HEK293T (cell line): ENCODE measurements around the gene SPTBN5.

Source experiments
- CTCF ChIA-PET: fragments of 350-600 bp; formaldehyde crosslinking; extraction: SDS; loops from one replicate; lab custom pipeline; 2021; ENCODE audit warnings: antibody characterized with exemption, inconsistent platforms; lab: Yijun Ruan, JAX
- POLR2A ChIA-PET: fragments of 350-600 bp; formaldehyde crosslinking; extraction: SDS; loops from one replicate; lab custom pipeline; 2020; ENCODE audit warnings: antibody characterized with exemption, inconsistent platforms; lab: Yijun Ruan, JAX
- DNase-seq: peaks from one replicate; pipeline ENCODE4 v3.0.0; 2012; ENCODE audit warnings: mixed read lengths; ENCODE audit errors: extremely low spot score
- ARNT ChIP-seq: fragments of 450-650 bp; IDR thresholded peaks from 2 replicates; pipeline ENCODE4 v1.6.1; 2017; ENCODE audit warnings: mild to moderate bottlenecking
- BHLHE40 ChIP-seq: fragments of 450-650 bp; IDR thresholded peaks from 2 replicates; pipeline ENCODE4 v1.6.1; 2016; ENCODE audit warnings: mild to moderate bottlenecking, moderate library complexity, borderline replicate concordance
- CTBP1 ChIP-seq: fragments of 450-650 bp; IDR thresholded peaks from 2 replicates; pipeline ENCODE4 v1.6.1; 2016; ENCODE audit warnings: borderline replicate concordance
- ELF4 ChIP-seq: fragments of 450-650 bp; IDR thresholded peaks from 2 replicates; pipeline ENCODE4 v1.6.1; 2017; ENCODE audit warnings: antibody characterized with exemption
- FOXA1 ChIP-seq: fragments of 450-650 bp; IDR thresholded peaks from 2 replicates; pipeline ENCODE4 v1.6.1; 2016; ENCODE audit warnings: mild to moderate bottlenecking
- FOXK2 ChIP-seq: fragments of 450-650 bp; IDR thresholded peaks from 2 replicates; pipeline ENCODE4 v1.6.1; 2016; ENCODE audit warnings: mild to moderate bottlenecking
- FOXM1 ChIP-seq: fragments of 450-650 bp; IDR thresholded peaks from 2 replicates; pipeline ENCODE4 v1.6.1; 2017; ENCODE audit warnings: mild to moderate bottlenecking, borderline replicate concordance
- HDGF ChIP-seq: fragments of 450-650 bp; IDR thresholded peaks from 2 replicates; pipeline ENCODE4 v1.6.1; 2017; ENCODE audit warnings: antibody characterized with exemption, borderline replicate concordance
- L3MBTL2 ChIP-seq: fragments of 450-650 bp; conservative IDR thresholded peaks from 2 replicates; pipeline ENCODE4 v1.6.1; 2016; ENCODE audit warnings: mild to moderate bottlenecking
- LEF1 ChIP-seq: fragments of 450-650 bp; IDR thresholded peaks from 2 replicates; pipeline ENCODE4 v1.6.1; 2017; ENCODE audit warnings: mild to moderate bottlenecking, borderline replicate concordance
- NFRKB ChIP-seq: fragments of 450-650 bp; IDR thresholded peaks from 2 replicates; pipeline ENCODE4 v1.6.1; 2016; ENCODE audit warnings: mild to moderate bottlenecking, moderate library complexity
- PKNOX1 ChIP-seq: fragments of 450-650 bp; IDR thresholded peaks from 2 replicates; pipeline ENCODE4 v1.6.1; 2016
- SP1 ChIP-seq: fragments of 450-650 bp; IDR thresholded peaks from 2 replicates; pipeline ENCODE4 v1.6.1; 2017
- SUZ12 ChIP-seq: fragments of 450-650 bp; IDR thresholded peaks from 2 replicates; pipeline ENCODE4 v1.6.1; 2016; ENCODE audit warnings: mild to moderate bottlenecking
- TARDBP ChIP-seq: fragments of 450-650 bp; IDR thresholded peaks from 2 replicates; pipeline ENCODE4 v1.6.1; 2016
- ZNF384 ChIP-seq: fragments of 450-650 bp; IDR thresholded peaks from 2 replicates; pipeline ENCODE4 v1.6.1; 2016

Gene SPTBN5

GRCh38 chr15:41932511-41933289 is 38.8 kb upstream of the SPTBN5 start:
- DNase-seq: no peak
- TF ChIP-seq ARNT (no peak), ELF4 (no peak), BHLHE40 (no peak), FOXM1 (no peak), SUZ12 (no peak), FOXK2 (no peak), NFRKB (no peak), TARDBP (no peak), SP1 (no peak), HDGF (no peak), PKNOX1 (no peak), LEF1 (no peak), CTBP1 (no peak), FOXA1 (no peak), L3MBTL2 (no peak), ZNF384 (no peak)
- POLR2A ChIA-PET: no interaction called here
- CTCF ChIA-PET: no interaction called here

- DNase-seq: no peak
- ChIA-PET CTCF (no interaction called here), POLR2A (no interaction called here)
- TF ChIP-seq LEF1 (no peak), FOXA1 (no peak), HDGF (no peak), FOXM1 (no peak), ZNF384 (no peak)
These were observed 38.2 kb upstream of the SPTBN5 start for GRCh38 chr15:41932101-41932500.

- ChIA-PET CTCF (interaction anchor here (1.0 kb wide), 1 partner anchor 12 kb away, joined by 3 read pairs; no protein-coding TSS in a partner anchor), POLR2A (interaction anchor here (0.7 kb wide), 1 partner anchor 102 kb away, joined by 3 read pairs; no protein-coding TSS in a partner anchor)
- no peak for TF ChIP-seq BHLHE40
- TF ChIP-seq ZNF384: no peak
- no peak for TF ChIP-seq ARNT
- no peak for TF ChIP-seq L3MBTL2
- no peak for TF ChIP-seq HDGF
- TF ChIP-seq ELF4: no peak
- TF ChIP-seq PKNOX1: no peak
- TF ChIP-seq SUZ12: no peak
- TF ChIP-seq SP1: no peak
- TF ChIP-seq FOXM1: no peak
- TF ChIP-seq FOXK2: no peak
- TF ChIP-seq FOXA1: no peak
- TF ChIP-seq CTBP1: no peak
- DNase-seq: no peak
These were observed 37.0 kb upstream of the SPTBN5 start for GRCh38 chr15:41930867-41931222.

GRCh38 chr15:41930221-41930866 is 36.5 kb upstream of the SPTBN5 start:
- no peak for TF ChIP-seq HDGF
- TF ChIP-seq BHLHE40: no peak
- TF ChIP-seq CTBP1: no peak
- TF ChIP-seq ZNF384: no peak
- TF ChIP-seq FOXM1: no peak
- POLR2A ChIA-PET: interaction anchor here (0.7 kb wide), 1 partner anchor 102 kb away, joined by 3 read pairs; no protein-coding TSS in a partner anchor
- CTCF ChIA-PET: no interaction called here

GRCh38 chr15:41928637-41929620 is 35.1 kb upstream of the SPTBN5 start:
- TF ChIP-seq LEF1 (no peak), SP1 (no peak), SUZ12 (no peak), ELF4 (no peak), TARDBP (no peak), BHLHE40 (no peak), L3MBTL2 (no peak)
- ChIA-PET CTCF (no interaction called here), POLR2A (interaction anchor here (1.0 kb wide), 1 partner anchor 44 kb away, joined by 3 read pairs; the partner anchor contains the start of gene EHD4)
- no peak for DNase-seq

More at GRCh38 chr15:41930221-41930866, 36.5 kb upstream of the SPTBN5 start:
- no peak for DNase-seq

- ChIA-PET CTCF (no interaction called here), POLR2A (interaction anchor here (0.6 to 1.0 kb wide), 2 partner anchors 25 to 45 kb away, joined by 3 read pairs; partner anchors contain the start of gene EHD4)
- DNase-seq: no peak
- TF ChIP-seq PKNOX1: peak; percentile 72
- no peak for TF ChIP-seq SUZ12
These were observed 34.2 kb upstream of the SPTBN5 start for GRCh38 chr15:41928100-41928499.
